Measurements from ENCODE around the gene CDH13. TPM values are rescaled to one million over a fixed set of nuclear protein-coding genes. Genes with fewer than 3 reads are reported as not detected.

CDH13 gene
- total RNA-seq, 1 donor from 2014 or later = 161 TPM

DNA sequence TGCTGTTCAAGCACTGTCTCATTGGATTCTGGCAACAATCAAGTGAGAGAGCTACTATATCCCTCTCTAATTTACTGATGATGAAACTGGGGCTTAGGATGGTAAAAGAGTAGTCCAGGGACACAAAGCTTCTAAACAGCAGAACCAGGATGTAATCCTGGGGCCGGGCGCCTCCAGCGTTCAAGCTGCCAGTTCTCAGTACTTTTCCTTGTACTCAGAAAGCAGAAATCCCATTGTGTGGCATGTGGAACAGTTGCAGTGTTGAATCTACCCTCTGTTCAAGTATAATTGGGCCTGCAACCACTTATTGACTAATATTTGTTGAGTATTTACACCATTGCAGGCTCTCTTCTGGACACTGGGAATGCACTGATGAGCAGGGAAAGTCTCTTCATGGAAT is 14.5 kb upstream of the CDH13 start:
- TF ChIP-seq, protein P1, sequence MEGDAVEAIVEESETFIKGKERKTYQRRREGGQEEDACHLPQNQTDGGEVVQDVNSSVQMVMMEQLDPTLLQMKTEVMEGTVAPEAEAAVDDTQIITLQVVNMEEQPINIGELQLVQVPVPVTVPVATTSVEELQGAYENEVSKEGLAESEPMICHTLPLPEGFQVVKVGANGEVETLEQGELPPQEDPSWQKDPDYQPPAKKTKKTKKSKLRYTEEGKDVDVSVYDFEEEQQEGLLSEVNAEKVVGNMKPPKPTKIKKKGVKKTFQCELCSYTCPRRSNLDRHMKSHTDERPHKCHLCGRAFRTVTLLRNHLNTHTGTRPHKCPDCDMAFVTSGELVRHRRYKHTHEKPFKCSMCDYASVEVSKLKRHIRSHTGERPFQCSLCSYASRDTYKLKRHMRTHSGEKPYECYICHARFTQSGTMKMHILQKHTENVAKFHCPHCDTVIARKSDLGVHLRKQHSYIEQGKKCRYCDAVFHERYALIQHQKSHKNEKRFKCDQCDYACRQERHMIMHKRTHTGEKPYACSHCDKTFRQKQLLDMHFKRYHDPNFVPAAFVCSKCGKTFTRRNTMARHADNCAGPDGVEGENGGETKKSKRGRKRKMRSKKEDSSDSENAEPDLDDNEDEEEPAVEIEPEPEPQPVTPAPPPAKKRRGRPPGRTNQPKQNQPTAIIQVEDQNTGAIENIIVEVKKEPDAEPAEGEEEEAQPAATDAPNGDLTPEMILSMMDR (IDR thresholded peaks at IDR 0.05; ENCODE audit: borderline replicate concordance) = no peak
- DNase-seq = no peak
- Histone ChIP-seq H3K4me1 (peaks cover 12% of the 10 kb centered on the region), H3K27me3 (ENCODE audit: low read depth) (no peaks in the 10 kb centered on the region), H3K36me3 (no peaks in the 10 kb centered on the region), H3K27ac (replicated peaks) (no peak overlapping the region), H3K4me3 (no peak overlapping the region), H3K9me3 (replicated peaks) (no peaks in the 10 kb centered on the region)
- intact Hi-C loops (cut with micrococcal nuclease) = no loop called here

DNA sequence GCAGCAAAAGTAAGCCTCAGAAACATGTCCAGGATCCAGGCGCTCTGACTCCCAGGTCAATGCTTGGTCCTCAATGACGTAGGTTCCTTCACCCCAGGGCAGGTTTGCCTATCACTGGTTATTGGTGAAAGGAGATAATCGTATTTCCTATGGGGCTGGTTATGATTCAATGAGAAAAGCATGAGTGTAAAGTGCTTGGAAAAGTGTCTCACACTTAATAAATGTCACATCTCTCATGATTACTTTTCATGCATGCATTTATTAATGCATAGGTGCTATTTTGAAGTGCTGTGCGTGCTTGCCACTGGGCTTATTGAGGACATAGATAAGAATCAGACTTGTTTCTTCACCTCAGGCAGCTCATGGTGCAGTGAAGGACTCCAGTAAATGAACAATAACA is 10.4 kb upstream of the CDH13 start:
- no peaks in the 10 kb centered on the region for H3K4me1 ChIP-seq
- DNase-seq = no peak
- TF ChIP-seq, protein P1 (IDR thresholded peaks at IDR 0.05; ENCODE audit: borderline replicate concordance) = no peak
- intact Hi-C loops (cut with micrococcal nuclease) = no loop called here
- H3K4me3 ChIP-seq = no peak overlapping the region
- H3K27me3 ChIP-seq (ENCODE audit: low read depth) = no peaks in the 10 kb centered on the region
- H3K9me3 ChIP-seq (replicated peaks) = no peaks in the 10 kb centered on the region
- H3K36me3 ChIP-seq = no peaks in the 10 kb centered on the region
- H3K27ac ChIP-seq (replicated peaks) = no peak overlapping the region

DNA sequence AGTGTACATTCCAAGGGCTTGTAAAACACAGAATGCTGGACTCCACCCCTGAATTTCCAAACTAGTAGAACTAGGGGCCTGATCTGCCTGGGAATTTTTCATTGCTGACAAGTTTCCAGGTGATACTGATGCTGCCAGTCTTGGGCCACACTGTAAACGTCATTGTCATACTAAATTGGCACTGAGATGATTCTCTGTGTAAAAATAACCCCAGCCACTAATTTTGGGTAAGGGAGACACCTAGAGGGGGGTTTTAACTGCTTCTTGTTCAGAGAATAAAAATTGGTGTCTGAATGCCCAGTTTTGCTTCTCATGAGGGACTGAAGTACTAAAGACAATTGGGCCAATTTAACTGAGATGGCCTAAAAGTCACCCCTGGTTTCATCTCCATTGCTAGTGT is 5.0 kb upstream of the CDH13 start:
- peaks cover 3% of the 10 kb centered on the region for H3K27me3 ChIP-seq (ENCODE audit: low read depth)
- no peak for DNase-seq
- H3K36me3 ChIP-seq = no peaks in the 10 kb centered on the region
- no peaks in the 10 kb centered on the region for H3K9me3 ChIP-seq (replicated peaks)
- H3K4me1 ChIP-seq = peaks cover 17% of the 10 kb centered on the region
- no peak overlapping the region for H3K27ac ChIP-seq (replicated peaks)
- intact Hi-C loops (cut with micrococcal nuclease) = no loop called here
- H3K4me3 ChIP-seq = no peak overlapping the region
- TF ChIP-seq, protein P1 (IDR thresholded peaks at IDR 0.05; ENCODE audit: borderline replicate concordance) = peak; percentile 44

DNA sequence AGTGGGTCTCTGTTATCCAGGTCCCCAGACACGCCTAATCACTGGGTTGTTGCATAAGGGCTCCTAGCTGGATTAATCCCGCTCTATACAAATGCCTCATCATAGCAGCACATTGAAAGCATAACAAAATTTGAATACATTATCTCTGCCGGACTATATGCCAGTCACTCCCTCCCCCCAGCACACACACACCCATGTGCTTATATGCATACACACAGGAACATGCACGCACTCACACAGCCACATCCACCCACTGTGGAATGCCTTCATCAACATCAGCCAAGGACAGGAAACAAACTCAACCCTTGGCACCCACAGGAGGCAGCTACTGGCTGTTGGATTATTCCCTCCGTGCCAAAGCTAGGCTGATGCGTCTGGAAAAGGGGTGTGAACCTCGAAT is 3.5 kb upstream of the CDH13 start:
- Histone ChIP-seq H3K9me3 (replicated peaks) (no peaks in the 10 kb centered on the region), H3K4me3 (no peak overlapping the region), H3K27ac (replicated peaks) (no peak overlapping the region), H3K36me3 (no peaks in the 10 kb centered on the region), H3K4me1 (peaks cover 32% of the 10 kb centered on the region), H3K27me3 (ENCODE audit: low read depth) (peaks cover 3% of the 10 kb centered on the region)
- TF ChIP-seq, protein P1 (IDR thresholded peaks at IDR 0.05; ENCODE audit: borderline replicate concordance) = no peak
- intact Hi-C loops (cut with micrococcal nuclease) = no loop called here
- DNase-seq = no peak

DNA sequence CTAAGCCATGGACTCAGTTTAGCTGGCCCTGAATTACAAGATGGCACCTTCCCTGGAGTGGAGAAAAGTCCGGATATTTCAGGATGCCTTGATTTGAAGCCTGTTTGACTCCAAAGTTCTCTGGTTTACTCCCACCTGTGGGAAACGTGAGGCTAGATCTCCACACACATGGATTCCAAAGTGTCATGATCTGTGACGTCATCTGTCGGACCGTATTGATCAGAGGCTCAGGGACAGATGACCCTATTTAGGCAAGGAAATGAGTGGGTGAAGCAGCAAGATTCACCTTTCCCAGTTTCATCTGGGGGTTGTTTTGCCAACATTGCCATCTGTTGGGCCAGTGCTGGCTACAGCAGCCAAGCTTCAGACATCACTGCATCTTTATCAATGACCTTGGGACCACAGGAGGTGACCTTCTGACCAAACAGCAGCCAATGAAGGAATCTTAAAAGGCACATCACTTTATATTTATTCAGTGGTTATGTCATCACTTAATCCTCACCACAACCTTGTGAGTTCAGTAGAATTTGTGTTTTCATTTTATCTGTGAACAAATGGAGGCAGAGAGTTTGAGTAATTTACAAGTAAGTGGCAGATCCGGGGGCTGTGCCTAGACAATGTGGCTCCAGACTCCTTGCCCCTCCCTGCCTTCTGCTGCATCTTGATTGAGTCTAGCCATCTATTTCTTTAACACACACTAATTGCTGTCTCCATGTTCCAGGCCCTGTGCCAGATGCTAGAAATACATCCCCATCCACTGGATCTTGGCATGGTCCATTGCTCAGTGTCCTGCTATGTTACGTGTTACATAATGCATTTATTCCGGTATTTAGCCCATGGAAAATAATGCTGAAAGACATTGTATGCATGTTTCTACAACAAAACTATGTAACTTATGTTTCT is 1.5 kb upstream of the CDH13 start:
- H3K36me3 ChIP-seq = no peaks in the 10 kb centered on the region
- intact Hi-C loops (cut with micrococcal nuclease) = no loop called here
- H3K27me3 ChIP-seq (ENCODE audit: low read depth) = peaks cover 3% of the 10 kb centered on the region
- no peaks in the 10 kb centered on the region for H3K9me3 ChIP-seq (replicated peaks)
- no peak for DNase-seq
- H3K27ac ChIP-seq (replicated peaks) = peak overlapping the region; percentile 95
- TF ChIP-seq, protein P1 (IDR thresholded peaks at IDR 0.05; ENCODE audit: borderline replicate concordance) = no peak
- no peak overlapping the region for H3K4me3 ChIP-seq
- H3K4me1 ChIP-seq = peaks cover 53% of the 10 kb centered on the region

Measured in left ventricle myocardium inferior (tissue), 1 donor.